ENCODE results near the gene STK11. TPM values are rescaled to one million over a fixed set of nuclear protein-coding genes. Genes with fewer than 3 reads are reported as not detected.
"Not testable (repeated sequence)": the region's sequence is repeated elsewhere in the genome, so short reads cannot be mapped to it uniquely, and the experiment has no call there.

STK11 gene
- total RNA-seq, 1 donor from 2014 or later = 59.3 TPM

- no peaks in the 10 kb centered on the region for H3K36me3 Mint-ChIP-seq (ENCODE audit: insufficient read depth)
- no peak for DNase-seq (ENCODE audit: low spot score, unreplicated experiment)
- H3K4me1 Mint-ChIP-seq (ENCODE audit: low read depth) = peaks cover 6% of the 10 kb centered on the region
- no peak for TF ChIP-seq CTCF (IDR thresholded peaks at IDR 0.05; ENCODE audit: unreplicated experiment)
- no peak overlapping the region for H3K27ac Mint-ChIP-seq
- no peaks in the 10 kb centered on the region for H3K9me3 Mint-ChIP-seq (ENCODE audit: low read depth)
- no peaks in the 10 kb centered on the region for H3K27me3 Mint-ChIP-seq
- H3K4me3 Mint-ChIP-seq (ENCODE audit: low read depth) = no peak overlapping the region
Observed at GRCh38 chr19:1245494-1246264, 40.1 kb downstream of the STK11 start.

- not testable (repeated sequence) for DNase-seq (ENCODE audit: low spot score, unreplicated experiment); H3K27ac Mint-ChIP-seq; H3K4me1 Mint-ChIP-seq (ENCODE audit: low read depth); H3K36me3 Mint-ChIP-seq (ENCODE audit: insufficient read depth); H3K4me3 Mint-ChIP-seq (ENCODE audit: low read depth); H3K27me3 Mint-ChIP-seq; H3K9me3 Mint-ChIP-seq (ENCODE audit: low read depth)
Observed at GRCh38 chr19:1246265-1247087, 40.9 kb downstream of the STK11 start.

GRCh38 chr19:1247748-1248138 is 42.2 kb downstream of the STK11 start:
- TF ChIP-seq CTCF (IDR thresholded peaks at IDR 0.05; ENCODE audit: unreplicated experiment) = no peak
- no peak overlapping the region for H3K4me3 Mint-ChIP-seq (ENCODE audit: low read depth)
- no peaks in the 10 kb centered on the region for H3K9me3 Mint-ChIP-seq (ENCODE audit: low read depth)
- H3K36me3 Mint-ChIP-seq (ENCODE audit: insufficient read depth) = peaks cover 4% of the 10 kb centered on the region
- DNase-seq (ENCODE audit: low spot score, unreplicated experiment) = no peak
- peak overlapping the region; percentile 33 for H3K27ac Mint-ChIP-seq
- H3K4me1 Mint-ChIP-seq (ENCODE audit: low read depth) = peaks cover 5% of the 10 kb centered on the region
- H3K27me3 Mint-ChIP-seq = no peaks in the 10 kb centered on the region

- Mint-ChIP-seq H3K27ac (peak within 1 kb of the TSS; percentile 97), H3K4me3 (ENCODE audit: low read depth) (peak within 1 kb of the TSS; percentile 81), H3K4me1 (ENCODE audit: low read depth) (peaks cover 6% of the 10 kb centered on the region), H3K9me3 (ENCODE audit: low read depth) (no peaks in the 10 kb centered on the region), H3K36me3 (ENCODE audit: insufficient read depth) (peaks cover 4% of the 10 kb centered on the region), H3K27me3 (no peaks in the 10 kb centered on the region)
- no peak for DNase-seq (ENCODE audit: low spot score, unreplicated experiment)
- peak; percentile 47 for TF ChIP-seq CTCF (IDR thresholded peaks at IDR 0.05; ENCODE audit: unreplicated experiment)
Observed at GRCh38 chr19:1248139-1248785, 42.7 kb downstream of the STK11 start, which contains the start of gene MIDN. TSS of gene MIDN (plus strand) at chr19:1248583. CDS start at chr19:1250297, 1,714 bp downstream.

- Mint-ChIP-seq H3K27ac (peak overlapping the region; percentile 97), H3K27me3 (no peaks in the 10 kb centered on the region), H3K36me3 (ENCODE audit: insufficient read depth) (peaks cover 7% of the 10 kb centered on the region), H3K4me3 (ENCODE audit: low read depth) (peak overlapping the region; percentile 81), H3K9me3 (ENCODE audit: low read depth) (no peaks in the 10 kb centered on the region), H3K4me1 (ENCODE audit: low read depth) (peaks cover 9% of the 10 kb centered on the region)
- DNase-seq (ENCODE audit: low spot score, unreplicated experiment) = peak; percentile 84
- peak; percentile 81 for TF ChIP-seq CTCF (IDR thresholded peaks at IDR 0.05; ENCODE audit: unreplicated experiment)
Observed at GRCh38 chr19:1248786-1249297, 43.3 kb downstream of the STK11 start.

Data from progenitor cell of endocrine pancreas (in vitro differentiated cells).